Tibial nerve (tissue), 4 donors: ENCODE results near the gene AZIN2. TPM values are rescaled to one million over a fixed set of nuclear protein-coding genes. Genes with fewer than 3 reads are reported as not detected.

Source experiments
- DNase-seq, 2 donors: peaks; one replicate each; pipeline ENCODE4 v3.0.0-alpha.2; 2019; ENCODE audit warnings: low spot score in 2 of 2
- H3K27ac ChIP-seq, 4 donors: fragments of 200-600 bp; sonication (generic) in 3 of 4; one replicate each; pipeline ENCODE4 v1.5.1; 2017 to 2019; ENCODE audit warnings: mild to moderate bottlenecking in 1 of 4
- H3K27me3 ChIP-seq, 2 donors: fragments of 200-600 bp; sonication (generic) in 1 of 2; one replicate each; pipeline versions ENCODE4 v1.5.1 to v1.6.0; 2017 to 2019
- H3K36me3 ChIP-seq, 3 donors: fragments of 200-600 bp; sonication (generic); one replicate each; pipeline ENCODE4 v1.5.1; 2018 to 2019
- H3K4me1 ChIP-seq, 4 donors: fragments of 200-600 bp; sonication (generic) in 3 of 4; one replicate each; pipeline ENCODE4 v1.5.1; 2017 to 2019
- H3K4me3 ChIP-seq, 4 donors: fragments of 200-600 bp; sonication (generic) in 3 of 4; one replicate each; pipeline ENCODE4 v1.5.1; 2017 to 2019; ENCODE audit warnings: mild to moderate bottlenecking in 1 of 4, moderate library complexity in 1 of 4
- H3K9me3 ChIP-seq, 4 donors: fragments of 200-600 bp; sonication (generic) in 3 of 4; one replicate each; pipeline ENCODE4 v1.5.1; 2017 to 2019
- CTCF ChIP-seq, 5 experiments: fragments of 200-600 bp in 3 of 5; fragments of 450-650 bp in 2 of 5; sonication (generic) in 3 of 5; IDR thresholded peaks; one replicate each; pipeline ENCODE4 v1.5.1; 2016 to 2019; ENCODE audit warnings: antibody characterized with exemption in 5 of 5, mild to moderate bottlenecking in 3 of 5, moderate library complexity in 2 of 5
- EP300 ChIP-seq, 2 donors: sonication (generic); formaldehyde crosslinking; IDR thresholded peaks; one replicate each; pipeline ENCODE4 v1.6.1; 2017; ENCODE audit warnings: antibody characterized with exemption in 2 of 2, mild to moderate bottlenecking in 1 of 2
- POLR2A ChIP-seq, 2 donors: fragments of 450-650 bp; IDR thresholded peaks; one replicate each; pipeline ENCODE4 v1.6.1; 2017; ENCODE audit warnings: antibody characterized with exemption in 2 of 2, mild to moderate bottlenecking in 2 of 2, moderate library complexity in 2 of 2
- WGBS, 2 donors: methylation state at CpG; one replicate each; pipeline ENCODE4 v1.1.5; 2018; 5-methylcytosine and 5-hydroxymethylcytosine counted together
- total RNA-seq, 4 donors: library from RNA; depleted of rRNA; stranded (reverse); fragments of >200 nt; gene quantifications; one replicate each; pipeline ENCODE4 v1.1.0, GENCODE V29; 2016

AZIN2 gene
- total RNA-seq, 4 donors from 2014 or later, result 3.3 to 8.6 (median 6.3) TPM

GRCh38 chr1:33088119-33088906 is 7.4 kb downstream of the AZIN2 start:
- Histone ChIP-seq H3K9me3 (no peaks in the 10 kb centered on the region), H3K27me3 (no peaks in the 10 kb centered on the region), H3K4me3 (no peak overlapping the region), H3K36me3 (peaks cover 0 to 6% (median 0%) of the 10 kb centered on the region in 3 donors), H3K27ac (no peak overlapping the region), H3K4me1 (peaks cover 0 to 8% (median 0%) of the 10 kb centered on the region in 4 donors)
- WGBS, 2 donors, result 67 to 73% methylated on average over 9 of the region's 9 CpGs
- DNase-seq, result no peak
- TF ChIP-seq POLR2A (IDR thresholded peaks at IDR 0.05), result no peak
- TF ChIP-seq CTCF (IDR thresholded peaks at IDR 0.05), result no peak
- no peak for TF ChIP-seq EP300 (IDR thresholded peaks at IDR 0.05)

GRCh38 chr1:33089457-33089856 is 8.5 kb downstream of the AZIN2 start:
- Histone ChIP-seq H3K4me1 (peaks cover 0 to 8% (median 0%) of the 10 kb centered on the region in 4 donors), H3K27me3 (no peaks in the 10 kb centered on the region), H3K27ac (no peak overlapping the region), H3K9me3 (no peaks in the 10 kb centered on the region), H3K4me3 (no peak overlapping the region), H3K36me3 (peaks cover 0 to 6% (median 0%) of the 10 kb centered on the region in 3 donors)
- no peak for DNase-seq
- TF ChIP-seq EP300 (IDR thresholded peaks at IDR 0.05), result no peak
- TF ChIP-seq CTCF (IDR thresholded peaks at IDR 0.05), result no peak
- TF ChIP-seq POLR2A (IDR thresholded peaks at IDR 0.05), result no peak
- WGBS, 2 donors, result 77 to 90% methylated on average over 2 of the region's 2 CpGs

- no peak for TF ChIP-seq CTCF (IDR thresholded peaks at IDR 0.05)
- Histone ChIP-seq H3K27me3 (no peaks in the 10 kb centered on the region), H3K4me1 (no peaks in the 10 kb centered on the region), H3K36me3 (peaks cover 0 to 15% (median 0%) of the 10 kb centered on the region in 3 donors), H3K27ac (no peak overlapping the region), H3K9me3 (no peaks in the 10 kb centered on the region), H3K4me3 (no peak overlapping the region)
- 67 to 75% methylated on average over 10 of the region's 10 CpGs for WGBS, 2 donors
- DNase-seq, result no peak
These were observed 11.5 kb downstream of the AZIN2 start for GRCh38 chr1:33092438-33092837.

GRCh38 chr1:33093004-33093403 is 12.1 kb downstream of the AZIN2 start:
- 75 to 83% methylated on average over 5 of the region's 5 CpGs for WGBS, 2 donors
- Histone ChIP-seq H3K4me1 (no peaks in the 10 kb centered on the region), H3K27ac (no peak overlapping the region), H3K9me3 (no peaks in the 10 kb centered on the region), H3K27me3 (no peaks in the 10 kb centered on the region), H3K36me3 (peaks cover 0 to 21% (median 0%) of the 10 kb centered on the region in 3 donors), H3K4me3 (no peak overlapping the region)
- DNase-seq, result no peak
- no peak for TF ChIP-seq CTCF (IDR thresholded peaks at IDR 0.05)
- no peak for TF ChIP-seq EP300 (IDR thresholded peaks at IDR 0.05)
- no peak for TF ChIP-seq POLR2A (IDR thresholded peaks at IDR 0.05)

GRCh38 chr1:33094486-33094885 is 13.5 kb downstream of the AZIN2 start:
- TF ChIP-seq CTCF (IDR thresholded peaks at IDR 0.05) (no peak), EP300 (IDR thresholded peaks at IDR 0.05) (no peak), POLR2A (IDR thresholded peaks at IDR 0.05) (no peak)
- 94 to 95% methylated on average over 11 of the region's 11 CpGs for WGBS, 2 donors
- Histone ChIP-seq H3K4me1 (peaks cover 0 to 7% (median 0%) of the 10 kb centered on the region in 4 donors), H3K36me3 (peaks cover 0 to 15% (median 0%) of the 10 kb centered on the region in 3 donors), H3K27me3 (no peaks in the 10 kb centered on the region), H3K27ac (no peak overlapping the region), H3K9me3 (no peaks in the 10 kb centered on the region), H3K4me3 (no peak overlapping the region)
- DNase-seq, result no peak
